IMR-90 (cell line): ENCODE results near the gene ZNF775.

Source experiments
- BHLHE40 ChIP-seq: fragments of 150-350 bp; IDR thresholded peaks from 2 replicates; pipeline ENCODE4 v1.6.1; 2016; ENCODE audit warnings: mild to moderate bottlenecking, low read depth, low read length
- CEBPB ChIP-seq: IDR thresholded peaks from 2 replicates; pipeline ENCODE4 v1.6.1; 2012; ENCODE audit warnings: low read depth, low read length, improper control_type of control experiment
- CHD1 ChIP-seq: IDR thresholded peaks from 2 replicates; pipeline ENCODE4 v1.6.1; 2012; ENCODE audit warnings: low read depth, low read length, improper control_type of control experiment
- CTCF ChIP-seq: conservative IDR thresholded peaks from 2 replicates; pipeline ENCODE4 v1.5.1; 2012; ENCODE audit warnings: mild to moderate bottlenecking, low read depth, low read length, improper control_type of control experiment
- FOS ChIP-seq: fragments of 150-350 bp; IDR thresholded peaks from 2 replicates; pipeline ENCODE4 v1.6.1; 2016; ENCODE audit warnings: low read depth, low read length
- MAFK ChIP-seq: IDR thresholded peaks from 2 replicates; pipeline ENCODE4 v1.6.1; 2012; ENCODE audit warnings: low read depth, low read length, improper control_type of control experiment
- MAZ ChIP-seq: IDR thresholded peaks from 2 replicates; pipeline ENCODE4 v1.6.1; 2012; ENCODE audit warnings: low read depth, mild to moderate bottlenecking, low read length, improper control_type of control experiment, moderate library complexity, borderline replicate concordance
- MXI1 ChIP-seq: IDR thresholded peaks from 2 replicates; pipeline ENCODE4 v1.6.1; 2012; ENCODE audit warnings: low read depth, mild to moderate bottlenecking, low read length, moderate library complexity, borderline replicate concordance
- NFE2L2 ChIP-seq: fragments of 150-350 bp; IDR thresholded peaks from 2 replicates; pipeline ENCODE4 v1.6.1; 2016; ENCODE audit warnings: low read depth, mild to moderate bottlenecking, low read length
- POLR2A ChIP-seq: IDR thresholded peaks from 2 replicates; pipeline ENCODE4 v1.6.1; 2012; ENCODE audit warnings: mild to moderate bottlenecking, low read depth, low read length
- RAD21 ChIP-seq: IDR thresholded peaks from 2 replicates; pipeline ENCODE4 v1.6.1; 2012; ENCODE audit warnings: low read length, improper control_type of control experiment
- RFX5 ChIP-seq: IDR thresholded peaks from 2 replicates; pipeline ENCODE4 v1.8.0; 2012; ENCODE audit warnings: low read depth, mild to moderate bottlenecking, low read length, moderate library complexity
- SMC3 ChIP-seq: fragments of 150-350 bp; IDR thresholded peaks from 2 replicates; pipeline ENCODE4 v1.6.1; 2016; ENCODE audit warnings: low read depth, mild to moderate bottlenecking, antibody characterized with exemption, low read length, moderate library complexity
- USF2 ChIP-seq: fragments of 150-350 bp; IDR thresholded peaks from 2 replicates; pipeline ENCODE4 v1.6.1; 2017; ENCODE audit warnings: mild to moderate bottlenecking, antibody characterized with exemption, low read length, low read depth

DNA sequence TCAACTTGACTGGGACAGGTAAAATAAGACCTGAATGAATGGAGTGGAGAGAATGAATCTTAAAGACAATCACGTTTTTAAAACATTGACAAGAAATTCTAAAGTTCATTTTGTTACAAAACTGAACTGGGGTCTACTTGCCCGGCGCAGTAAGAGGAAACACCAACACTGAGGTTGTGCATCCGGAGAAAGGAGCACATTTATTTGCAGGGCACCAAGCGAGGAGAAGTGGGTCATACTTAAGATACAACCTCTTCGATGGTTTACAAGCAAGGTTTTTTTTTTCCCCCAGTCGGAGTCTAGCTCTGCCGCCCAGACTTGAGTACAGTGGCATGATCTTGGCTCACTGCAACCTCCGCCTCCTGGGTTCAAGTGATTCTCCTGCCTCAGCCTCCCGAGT is 13.9 kb upstream of the ZNF775 start:
- TF ChIP-seq POLR2A (no peak), CTCF (no peak), MXI1 (no peak), USF2 (no peak), CHD1 (no peak), BHLHE40 (no peak), NFE2L2 (no peak), MAFK (no peak), SMC3 (no peak), RFX5 (no peak), FOS (no peak), RAD21 (no peak), CEBPB (no peak), MAZ (no peak)
